ENCODE results near the gene AZIN2.
"Not testable (repeated sequence)": the region's sequence is repeated elsewhere in the genome, so short reads cannot be mapped to it uniquely, and the experiment has no call there.

Gene AZIN2

GRCh38 chr1:33057095-33057494 is 23.9 kb upstream of the AZIN2 start:
- DNase-seq (ENCODE audit: low read depth): no peak

- no peak for DNase-seq (ENCODE audit: low read depth)
These were observed 20.3 kb upstream of the AZIN2 start for GRCh38 chr1:33060579-33061083.

GRCh38 chr1:33061834-33062233 is 19.1 kb upstream of the AZIN2 start:
- no peak for DNase-seq (ENCODE audit: low read depth)

- DNase-seq (ENCODE audit: low read depth): not testable (repeated sequence)
These were observed 16.7 kb upstream of the AZIN2 start for GRCh38 chr1:33064284-33064683.

- DNase-seq (ENCODE audit: low read depth): no peak
These were observed 15.7 kb upstream of the AZIN2 start for GRCh38 chr1:33065301-33065700.

- DNase-seq (ENCODE audit: low read depth): not testable (repeated sequence)
These were observed 14.5 kb upstream of the AZIN2 start for GRCh38 chr1:33066477-33066876.

GRCh38 chr1:33068108-33068507 is 12.8 kb upstream of the AZIN2 start:
- DNase-seq (ENCODE audit: low read depth): not testable (repeated sequence)

GRCh38 chr1:33070628-33071027 is 10.3 kb upstream of the AZIN2 start:
- DNase-seq (ENCODE audit: low read depth): no peak

- DNase-seq (ENCODE audit: low read depth): no peak
These were observed 8.2 kb upstream of the AZIN2 start for GRCh38 chr1:33072707-33073106.

GRCh38 chr1:33074193-33074945 is 6.6 kb upstream of the AZIN2 start:
- DNase-seq (ENCODE audit: low read depth): no peak

GRCh38 chr1:33078030-33078591 is 2.8 kb upstream of the AZIN2 start:
- no peak for DNase-seq (ENCODE audit: low read depth)

- no peak for DNase-seq (ENCODE audit: low read depth)
These were observed 580 bp upstream of the AZIN2 start for GRCh38 chr1:33080373-33080772.

GRCh38 chr1:33081554-33082305 is 777 bp downstream of the AZIN2 start:
- DNase-seq (ENCODE audit: low read depth): no peak

- DNase-seq (ENCODE audit: low read depth): no peak
These were observed 1.7 kb downstream of the AZIN2 start for GRCh38 chr1:33082575-33083108.

- DNase-seq (ENCODE audit: low read depth): no peak
These were observed 4.4 kb downstream of the AZIN2 start for GRCh38 chr1:33085332-33085731.

- peak; percentile 8 for DNase-seq (ENCODE audit: low read depth)
These were observed 5.5 kb downstream of the AZIN2 start for GRCh38 chr1:33086384-33086850.

- DNase-seq (ENCODE audit: low read depth): no peak
These were observed 6.7 kb downstream of the AZIN2 start for GRCh38 chr1:33087677-33088076.

GRCh38 chr1:33088119-33088906 is 7.4 kb downstream of the AZIN2 start:
- DNase-seq (ENCODE audit: low read depth): no peak

- no peak for DNase-seq (ENCODE audit: low read depth)
These were observed 8.5 kb downstream of the AZIN2 start for GRCh38 chr1:33089457-33089856.

GRCh38 chr1:33092438-33092837 is 11.5 kb downstream of the AZIN2 start:
- no peak for DNase-seq (ENCODE audit: low read depth)

- no peak for DNase-seq (ENCODE audit: low read depth)
These were observed 12.1 kb downstream of the AZIN2 start for GRCh38 chr1:33093004-33093403.

GRCh38 chr1:33094486-33094885 is 13.5 kb downstream of the AZIN2 start:
- no peak for DNase-seq (ENCODE audit: low read depth)
